Measurements from ENCODE around the gene NEIL1.
"Not testable (repeated sequence)": the region's sequence is repeated elsewhere in the genome, so short reads cannot be mapped to it uniquely, and the experiment has no call there.

The NEIL1 gene

DNA sequence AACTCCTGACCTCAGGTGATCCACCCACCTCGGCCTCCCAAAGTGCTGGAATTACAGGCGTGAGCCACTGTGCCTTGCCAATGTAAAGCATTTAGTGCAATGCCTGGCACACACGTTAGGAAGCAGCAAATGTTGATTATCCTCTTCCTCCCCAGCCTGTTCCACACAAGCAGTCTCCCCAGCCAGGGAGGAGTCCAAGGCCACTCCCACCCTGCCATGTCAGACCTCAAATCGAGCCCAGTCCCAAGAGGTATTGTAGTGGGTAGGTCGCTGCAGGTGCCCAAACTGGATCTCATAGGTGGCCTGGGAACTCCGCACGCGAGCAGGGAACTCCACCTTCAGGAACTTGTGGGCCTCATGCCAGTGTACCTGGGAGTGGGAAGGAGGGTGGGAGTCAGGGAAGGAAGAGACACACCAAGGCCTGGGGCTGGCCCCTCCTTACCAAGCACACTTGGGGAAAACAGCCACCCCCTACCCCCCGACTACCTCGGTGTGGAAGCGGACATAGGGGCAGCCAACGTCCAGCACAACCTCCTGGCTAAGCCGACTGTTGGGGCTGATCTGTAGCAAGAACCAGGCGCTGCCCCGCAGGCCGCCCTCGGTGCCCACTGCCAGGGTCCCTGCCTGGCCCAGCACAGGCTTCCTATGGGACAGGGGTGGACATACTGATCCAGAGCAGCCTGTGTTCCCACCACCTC is 11.3 kb downstream of the NEIL1 start:
- DNase-seq, result no peak

DNA sequence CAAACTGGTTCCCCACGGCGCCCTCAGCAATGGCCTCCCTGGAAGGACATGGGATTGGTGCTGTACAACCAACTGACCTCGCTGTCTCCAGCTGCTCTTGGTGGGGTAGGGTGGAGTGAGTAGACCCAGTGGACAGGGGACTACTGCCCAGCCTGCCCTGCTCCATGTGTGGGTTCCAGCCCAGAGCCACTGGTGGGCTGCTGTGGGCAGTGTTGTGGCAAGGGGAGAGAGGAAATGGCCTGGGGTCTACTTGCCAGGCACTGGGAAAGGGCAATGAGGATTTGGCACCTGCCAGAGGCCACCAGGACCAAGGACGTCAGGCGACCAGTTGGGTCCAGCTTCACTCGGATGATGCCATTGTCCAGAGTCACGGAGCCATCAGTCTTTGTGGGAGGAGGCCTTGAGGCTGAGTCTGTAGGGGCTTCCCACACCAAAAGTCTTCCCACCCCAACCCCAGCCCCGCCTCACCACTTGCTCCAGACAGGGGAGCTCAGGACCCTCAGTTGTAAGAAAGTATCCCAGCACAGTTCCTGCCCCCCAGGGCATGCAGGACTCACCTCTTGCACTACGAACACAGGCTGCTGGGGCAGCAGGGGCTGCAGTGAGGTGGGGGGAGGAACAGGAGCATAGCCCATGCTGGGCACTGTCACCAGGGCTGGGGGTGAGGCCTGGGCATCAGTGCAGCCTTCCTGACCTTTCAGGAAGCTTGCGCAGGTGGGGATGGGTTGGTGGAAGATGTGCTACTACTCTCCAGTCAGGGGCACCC is 12.1 kb downstream of the NEIL1 start:
- no peak for DNase-seq

DNA sequence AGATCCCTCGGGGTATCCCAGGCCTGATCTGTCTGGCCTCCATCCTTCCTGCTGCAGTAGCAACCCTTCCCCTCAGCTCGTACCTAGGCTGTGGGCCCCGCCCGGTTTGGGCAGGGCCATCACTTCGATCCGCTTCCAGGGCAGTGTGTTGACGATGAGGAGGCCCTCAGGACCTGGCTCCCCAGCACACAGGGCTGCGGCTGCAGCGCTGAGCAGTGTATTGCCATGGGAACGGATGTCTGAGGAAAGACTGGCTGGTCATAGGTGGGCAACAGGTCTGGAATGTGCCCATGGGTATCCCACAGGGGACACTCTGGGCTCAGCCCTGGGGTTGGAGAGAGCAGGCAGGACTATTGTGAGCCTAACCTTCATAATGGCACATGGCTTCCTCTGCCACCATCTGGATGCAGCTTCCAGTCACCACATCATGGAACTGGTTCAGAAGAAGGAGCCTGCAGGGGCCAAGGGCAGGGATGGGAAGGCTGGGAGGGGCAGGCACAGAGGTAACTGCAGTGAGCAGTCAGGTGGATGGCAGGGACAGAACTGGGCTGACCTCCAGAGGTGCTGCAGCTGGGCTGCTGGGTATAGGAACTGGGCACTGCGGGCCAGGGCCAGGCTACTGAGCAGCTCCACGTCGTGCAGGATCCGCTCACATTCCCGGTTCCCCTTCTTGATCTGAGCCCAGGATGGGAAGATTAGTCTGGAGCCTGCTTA is 12.9 kb downstream of the NEIL1 start:
- no peak for DNase-seq

DNA sequence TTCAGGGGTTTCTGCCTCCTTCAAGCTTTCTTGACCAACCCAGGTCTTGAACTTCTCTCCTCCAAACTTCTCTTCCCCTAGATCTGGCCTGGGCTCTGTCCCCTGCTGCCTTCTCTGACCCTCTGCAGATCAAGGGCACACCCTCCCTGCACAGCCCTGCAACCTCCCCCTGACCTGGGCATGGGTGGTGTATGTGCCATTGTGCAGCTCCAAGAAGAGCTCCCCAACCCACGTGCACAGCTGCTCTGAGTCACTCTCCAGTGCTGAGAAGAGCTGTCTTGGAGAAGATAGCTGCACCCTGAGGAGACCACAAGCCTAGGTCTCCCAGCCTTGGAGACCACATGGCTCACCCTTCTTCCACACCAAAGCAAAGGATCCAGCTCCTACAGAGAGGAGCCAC is 13.6 kb downstream of the NEIL1 start:
- DNase-seq, result no peak

DNA sequence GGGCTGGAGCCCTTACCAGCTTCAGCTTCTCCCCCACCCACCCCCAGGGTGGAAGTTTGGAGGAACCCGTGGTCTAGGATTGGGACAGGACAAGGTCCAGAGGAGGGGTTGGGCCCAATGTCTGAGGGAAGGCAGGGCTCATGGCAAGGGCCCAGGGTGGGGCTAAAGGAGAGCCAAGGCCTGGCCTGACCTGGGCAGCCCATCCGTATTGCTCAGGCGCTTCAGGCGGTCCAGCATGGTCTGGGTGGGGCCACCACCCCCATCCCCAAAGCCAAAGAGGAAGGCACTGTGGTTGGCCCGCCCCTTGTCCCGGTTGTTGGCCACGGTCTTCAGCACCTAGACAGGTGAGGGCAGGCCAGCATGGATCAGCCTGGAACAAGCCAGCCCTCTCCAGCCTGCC is 14.0 kb downstream of the NEIL1 start:
- DNase-seq, result no peak

DNA sequence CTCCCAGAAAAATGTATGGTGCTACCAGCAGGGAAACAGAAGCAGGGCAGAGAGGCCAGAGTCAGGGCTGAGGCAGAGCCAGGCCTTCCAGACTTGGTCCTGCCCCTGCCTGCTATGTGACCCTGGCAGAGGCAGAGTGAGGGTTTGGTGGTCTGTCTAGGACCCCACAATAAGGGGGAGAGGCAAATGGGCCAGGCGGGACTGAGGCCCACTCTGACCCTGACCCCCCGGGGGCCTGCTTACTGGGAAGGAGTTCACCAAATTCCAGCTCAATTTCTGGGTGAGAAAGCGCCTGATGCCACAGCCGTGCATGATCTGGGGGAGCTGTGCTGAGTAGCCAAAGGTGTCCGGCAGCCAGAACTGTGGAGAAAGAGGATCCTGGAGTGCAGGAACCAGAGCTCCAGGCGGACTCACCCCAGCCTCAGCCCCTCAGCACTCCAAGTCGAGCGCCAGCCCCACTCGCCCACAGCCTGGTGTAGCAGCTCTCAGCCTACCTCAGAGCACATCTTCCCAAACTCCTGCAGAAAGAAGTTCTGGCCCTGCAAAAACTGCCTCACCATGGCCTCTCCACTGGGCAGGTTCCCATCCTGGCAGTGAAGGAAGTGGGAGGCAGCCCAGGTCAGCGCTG is 14.6 kb downstream of the NEIL1 start:
- no peak for DNase-seq

DNA sequence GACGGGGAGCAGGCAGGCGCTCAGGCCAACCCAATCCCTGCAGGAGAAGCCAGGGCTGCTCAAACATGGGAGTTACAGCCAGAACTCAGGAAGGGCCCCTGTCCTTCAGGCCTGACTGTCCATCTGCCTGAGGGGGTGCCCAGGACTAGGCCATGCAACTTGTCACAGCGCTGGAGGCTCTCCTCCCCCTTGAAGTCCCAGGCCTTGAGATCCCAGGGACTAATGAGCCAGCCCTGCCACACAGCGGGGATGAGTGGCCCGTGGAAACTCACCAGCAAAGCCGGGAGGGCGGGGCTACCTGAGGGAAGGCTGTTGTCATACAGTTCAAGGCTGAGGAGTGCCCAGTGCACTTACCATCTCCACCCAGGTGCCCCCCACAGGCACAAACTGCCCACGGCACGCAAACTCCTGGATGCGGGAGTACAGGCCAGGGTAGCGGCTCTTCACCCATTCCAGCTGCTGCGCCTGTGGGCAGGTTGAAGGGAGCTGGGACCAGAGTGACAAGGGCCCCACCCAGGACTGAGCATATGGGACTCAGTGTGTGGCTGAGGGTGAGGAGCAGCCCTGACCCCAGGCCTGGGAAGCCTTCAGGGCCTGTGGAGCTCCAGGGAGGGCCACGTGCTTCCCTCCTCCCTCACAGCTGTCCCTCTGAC is 15.3 kb downstream of the NEIL1 start:
- no peak for DNase-seq

DNA sequence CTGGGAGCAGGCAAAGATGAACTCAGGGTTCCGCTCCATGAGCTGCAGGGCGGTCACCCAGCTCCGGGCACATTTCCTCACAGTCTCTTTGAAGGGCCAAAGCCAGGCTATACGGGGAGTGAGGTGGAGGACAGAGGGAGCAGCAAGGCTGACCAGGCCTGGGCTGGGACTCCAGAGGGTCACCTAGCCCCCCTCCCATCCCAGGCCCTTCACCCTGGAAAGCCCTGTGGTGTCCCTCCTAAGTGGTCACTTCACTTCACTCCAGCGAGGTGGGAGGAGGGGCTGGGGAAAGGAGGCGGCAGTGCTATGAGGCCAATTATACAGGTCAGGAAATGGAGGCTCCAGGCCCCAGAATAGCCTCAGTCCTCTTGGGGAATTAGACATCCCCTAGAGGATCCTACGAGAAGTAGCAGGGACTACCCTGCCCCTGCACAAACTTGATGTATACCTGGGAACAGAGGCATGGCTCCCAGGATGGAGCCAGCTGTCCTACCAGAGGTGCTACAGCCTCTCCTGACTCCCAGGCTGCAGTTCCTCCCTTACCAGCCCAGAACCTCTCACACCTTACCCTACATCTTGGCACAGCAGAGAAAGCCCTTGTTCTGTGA is 15.9 kb downstream of the NEIL1 start:
- no peak for DNase-seq

DNA sequence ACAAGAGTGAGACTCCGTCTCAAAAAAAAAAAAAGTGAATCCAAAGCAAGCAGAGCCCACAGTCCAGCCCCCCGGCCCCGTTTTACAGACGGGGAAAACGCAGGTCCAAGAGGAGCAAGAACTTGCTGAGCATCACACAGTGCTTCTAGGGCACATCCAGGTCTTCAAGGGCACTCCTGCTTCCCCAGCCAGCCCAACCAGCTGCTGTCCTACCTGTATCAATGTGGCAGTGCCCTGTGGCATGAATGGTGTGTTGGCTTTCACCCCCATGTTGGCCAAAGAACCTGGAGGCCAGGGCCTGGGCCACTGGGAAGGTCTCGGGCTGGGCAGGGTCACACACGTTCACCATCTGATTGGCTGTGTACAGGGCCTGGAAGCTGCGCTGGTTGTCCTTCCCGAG is 16.9 kb downstream of the NEIL1 start:
- DNase-seq, result no peak

DNA sequence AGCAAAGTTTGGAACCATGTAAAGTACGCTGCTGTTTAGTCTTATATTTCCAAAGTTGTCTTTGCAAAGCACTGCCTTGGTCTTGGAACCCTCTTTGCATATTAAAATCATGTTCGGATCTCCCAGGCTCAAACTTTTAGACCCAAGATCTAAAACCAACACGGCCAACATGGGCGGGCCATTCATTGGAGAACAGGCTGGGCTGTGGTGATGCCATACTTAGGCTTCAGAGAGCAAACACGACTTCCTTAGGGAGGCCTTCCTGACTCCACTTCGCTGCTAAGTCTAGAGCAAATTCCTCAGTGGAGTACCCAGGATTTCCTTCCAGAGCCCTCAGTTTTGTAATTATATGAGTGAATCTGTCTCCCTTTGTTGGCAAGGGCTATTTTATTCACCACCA is 18.0 kb downstream of the NEIL1 start:
- DNase-seq, result no peak

DNA sequence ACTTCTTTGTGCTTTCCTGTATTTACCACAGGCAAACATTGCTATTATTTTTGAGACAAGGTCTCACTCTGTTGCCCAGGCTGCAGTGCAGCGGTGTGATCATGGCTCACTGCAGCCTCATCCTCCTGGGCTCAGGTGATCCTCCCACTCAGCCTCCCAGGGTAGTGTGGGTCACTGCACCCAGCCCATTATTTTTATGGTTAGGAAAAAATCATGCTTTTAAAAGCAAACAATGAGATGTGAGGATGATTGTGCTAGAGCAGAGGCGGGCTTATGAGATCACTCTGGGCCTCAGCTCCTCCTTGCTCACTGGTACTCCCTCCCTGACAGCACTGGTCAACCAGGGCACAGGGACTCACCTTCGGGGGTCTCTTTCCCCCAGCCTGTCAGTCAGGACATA is 19.3 kb downstream of the NEIL1 start:
- no peak for DNase-seq

DNA sequence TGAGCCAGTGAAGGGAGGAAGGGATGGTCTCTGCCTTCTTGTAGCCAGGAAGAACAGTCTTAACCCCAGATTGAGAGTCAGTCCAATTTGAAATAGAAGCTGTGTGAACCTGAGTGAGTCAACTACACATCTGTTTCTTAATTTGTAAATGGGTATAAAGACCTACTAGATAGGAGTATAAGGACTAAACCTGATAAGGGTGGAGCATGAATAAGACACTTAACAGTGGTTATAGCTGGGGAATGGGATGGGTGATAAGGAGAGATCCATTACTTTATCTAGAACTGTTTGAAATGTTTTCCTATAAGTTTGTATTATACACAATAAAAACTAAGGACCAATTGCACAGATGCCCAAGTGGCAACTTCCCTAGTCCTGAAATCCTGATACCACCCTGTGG is 20.2 kb downstream of the NEIL1 start:
- no peak for DNase-seq

DNA sequence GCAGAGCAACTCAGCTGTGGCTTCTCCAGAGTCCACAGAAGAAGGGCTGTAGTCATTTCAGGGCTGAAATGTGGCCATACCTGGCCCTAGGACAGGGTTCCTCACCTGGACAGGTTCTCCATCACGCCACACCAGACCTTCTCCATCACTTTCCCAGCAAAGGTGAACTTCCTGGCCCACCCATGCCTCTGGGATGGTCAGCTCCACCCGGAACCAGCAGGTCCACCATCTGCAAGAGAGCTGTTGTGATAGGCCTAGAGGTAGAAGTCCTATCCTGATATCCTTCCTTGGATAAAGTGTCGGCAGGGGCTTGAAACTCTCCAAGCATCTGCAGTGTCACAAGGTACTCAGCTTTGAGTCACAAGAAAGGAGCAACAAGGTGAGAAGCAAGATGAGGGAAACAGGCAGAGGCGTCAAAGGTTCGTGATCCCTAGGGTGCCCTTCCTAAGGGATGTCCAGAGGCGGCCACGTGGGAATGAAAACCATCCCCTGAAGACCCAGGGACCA is 20.6 kb downstream of the NEIL1 start:
- DNase-seq, result no peak

DNA sequence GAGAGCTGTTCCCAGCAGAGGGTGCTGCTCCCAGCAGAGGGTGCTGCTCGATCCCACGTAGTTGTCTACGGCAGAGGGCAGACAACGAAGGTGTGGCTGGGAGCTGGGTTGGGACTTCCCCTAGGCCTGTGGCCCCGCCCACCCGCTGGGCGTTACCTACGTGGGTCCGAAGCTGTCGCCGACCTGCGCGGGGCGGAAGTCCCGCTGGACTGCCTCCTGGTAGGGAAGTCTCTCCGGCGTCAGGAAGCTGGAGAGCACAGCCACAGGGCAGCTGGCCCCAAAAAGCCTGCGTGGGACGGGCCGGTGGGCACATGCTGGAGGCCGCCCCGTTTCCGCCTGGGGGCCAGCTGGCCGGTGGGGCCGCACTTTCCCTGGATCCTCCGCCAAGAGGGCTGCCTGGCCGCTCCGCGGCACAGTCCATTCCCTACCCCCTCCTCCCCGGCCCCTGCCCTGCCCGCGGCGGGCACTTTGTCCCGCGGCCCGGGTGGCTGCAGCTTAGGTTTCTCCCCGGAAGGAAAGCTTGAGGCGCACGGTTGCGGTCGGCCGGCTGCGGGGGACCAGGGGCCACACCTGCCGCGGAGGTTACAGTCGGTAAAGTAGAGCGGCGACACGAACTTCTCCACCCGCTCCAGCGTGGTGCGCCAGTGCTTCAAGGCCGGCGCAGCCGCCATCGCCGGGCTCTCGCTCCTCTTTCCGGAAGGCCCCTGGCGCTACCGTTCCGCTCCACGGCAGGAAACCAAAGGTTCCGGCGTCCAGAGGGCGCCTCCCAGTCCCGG is 21.3 kb downstream of the NEIL1 start, which contains the start of gene MAN2C1:
Gene MAN2C1 (minus strand): TSS at position 695 of the 776 bp plus-strand sequence. CDS start 24 bp downstream, at position 671.
- peak; percentile 99 for DNase-seq

DNA sequence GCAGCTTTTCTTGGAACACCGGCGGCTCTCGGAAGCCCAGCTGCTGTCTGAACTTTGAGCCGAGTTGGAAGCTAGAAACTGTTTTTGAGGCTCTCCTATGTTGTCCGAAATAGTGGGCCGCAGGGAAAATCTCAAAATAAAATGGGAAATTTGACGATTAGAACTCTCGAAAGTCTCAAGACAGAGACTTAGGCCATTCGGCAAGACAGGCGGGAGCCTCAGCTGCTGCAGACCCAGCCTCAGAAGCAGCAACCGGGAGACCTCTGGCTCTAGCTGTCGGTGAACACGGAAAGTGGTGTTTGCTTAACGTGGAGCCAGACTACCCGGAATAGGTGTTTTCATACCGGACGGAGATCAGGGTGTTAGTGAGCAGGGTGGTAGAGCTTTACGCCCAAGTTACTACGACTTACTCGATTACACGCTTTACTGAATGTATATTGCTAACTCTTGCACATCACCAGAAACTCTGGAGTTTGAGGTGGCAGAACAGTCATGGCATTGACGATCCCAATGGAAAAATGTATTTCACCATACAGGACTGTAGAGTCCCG is 21.9 kb downstream of the NEIL1 start:
- no peak for DNase-seq

DNA sequence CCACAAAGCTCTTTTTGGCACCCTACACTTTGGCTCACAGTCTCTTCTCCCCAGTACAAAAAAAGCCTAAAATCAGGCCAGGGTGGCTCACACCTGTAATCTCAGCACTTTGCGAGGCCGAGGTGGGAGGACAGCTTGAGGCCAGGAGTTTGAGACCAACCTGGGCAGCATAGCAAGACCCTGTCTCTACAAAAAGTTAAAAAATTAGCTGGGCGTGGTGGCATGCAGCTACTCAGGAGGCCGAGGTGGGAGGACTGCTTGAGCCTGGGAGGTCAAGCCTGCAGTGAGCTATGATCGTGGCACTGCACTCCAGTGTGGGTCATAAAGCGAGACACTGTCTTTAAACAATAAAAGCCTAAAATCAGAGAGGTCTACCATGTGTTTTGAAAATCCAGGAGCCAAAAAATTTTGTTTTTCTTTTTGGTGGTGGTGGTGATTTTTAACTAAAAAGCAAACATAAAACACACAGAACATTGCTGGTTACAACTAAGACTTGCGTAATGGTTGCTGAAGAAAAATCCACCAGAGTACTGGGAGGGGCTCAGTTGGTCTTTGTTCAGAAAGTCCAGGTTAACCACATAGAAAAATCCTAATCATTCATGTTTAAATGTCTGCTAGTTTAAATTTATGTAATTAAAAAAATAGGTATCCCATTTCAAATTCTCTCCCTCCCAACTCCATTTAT is 23.2 kb downstream of the NEIL1 start:
- no peak for DNase-seq

DNA sequence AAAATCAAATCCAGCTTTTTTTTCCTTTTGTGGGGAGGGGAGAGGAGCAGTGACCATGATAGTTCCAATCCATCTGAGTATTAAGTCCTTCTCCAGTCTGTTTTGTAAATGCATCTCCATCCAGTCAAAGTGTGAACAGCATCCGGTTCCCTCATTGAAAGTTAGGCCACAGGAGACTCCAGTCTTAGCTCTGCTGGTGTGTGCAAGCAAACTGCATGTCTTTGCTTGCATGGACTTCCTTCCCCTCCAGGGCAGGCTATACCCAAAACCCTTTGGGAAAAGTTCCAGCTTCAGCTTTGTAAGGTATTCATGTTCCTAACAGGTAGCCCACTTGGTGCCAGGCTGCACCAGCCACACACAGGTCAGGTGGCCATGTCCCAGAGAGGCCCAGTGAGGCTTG is 24.6 kb downstream of the NEIL1 start:
- no peak for DNase-seq

DNA sequence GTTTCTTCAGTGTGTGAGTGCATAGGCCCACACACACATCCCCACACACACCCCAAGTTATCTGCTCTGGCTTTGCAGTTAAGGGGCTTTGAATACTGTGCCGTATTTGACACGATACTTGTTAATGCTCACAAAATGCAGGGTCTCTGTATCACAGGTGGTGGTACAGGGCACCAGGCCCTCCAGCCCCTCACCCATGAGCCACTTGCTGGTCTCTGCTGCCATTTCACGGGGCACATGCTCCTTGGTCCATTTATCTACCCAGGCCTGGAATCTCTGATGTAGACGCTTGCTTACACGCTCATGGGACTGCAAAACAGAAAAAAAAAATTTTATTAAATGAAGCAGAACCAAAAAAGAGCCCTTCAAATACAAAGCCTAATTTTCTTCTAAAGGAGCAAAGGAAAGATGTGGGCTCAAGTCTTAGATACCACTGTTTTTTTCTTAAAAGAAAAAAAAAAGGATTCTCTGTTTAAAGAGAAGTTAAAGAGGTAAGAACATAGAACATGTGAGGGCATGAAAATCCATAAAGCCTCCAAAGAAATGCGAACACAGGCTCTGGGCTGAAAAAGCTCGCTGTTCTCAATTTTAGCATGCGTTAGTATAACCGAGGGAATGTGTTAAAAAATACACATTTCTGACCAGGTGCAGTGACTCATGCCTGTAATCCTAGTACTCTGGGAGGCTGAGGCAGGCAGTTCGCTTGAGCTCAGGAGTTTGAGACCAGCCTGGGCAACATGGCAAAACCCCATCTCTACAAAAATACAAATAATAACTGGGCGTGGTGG is 25.3 kb downstream of the NEIL1 start:
- DNase-seq, result no peak

DNA sequence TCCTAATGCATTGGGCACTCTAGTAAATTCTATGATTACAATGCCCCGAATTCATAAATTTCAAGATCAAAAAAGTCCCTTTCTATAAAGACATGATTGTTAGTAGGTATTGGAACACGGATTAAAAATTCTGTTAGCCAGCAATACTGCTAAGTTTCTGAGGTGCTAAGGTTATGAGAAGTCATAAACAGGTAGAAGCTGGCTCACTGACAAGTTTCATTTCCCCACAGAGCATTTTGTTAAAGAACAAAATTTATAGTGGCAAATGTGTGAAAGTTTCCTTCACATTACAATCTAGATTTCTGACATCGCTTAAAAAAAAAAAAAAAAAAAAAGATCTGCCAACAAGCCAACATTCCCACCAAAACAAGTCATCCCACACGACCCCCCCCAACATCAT is 33.9 kb downstream of the NEIL1 start:
- no peak for DNase-seq

DNA sequence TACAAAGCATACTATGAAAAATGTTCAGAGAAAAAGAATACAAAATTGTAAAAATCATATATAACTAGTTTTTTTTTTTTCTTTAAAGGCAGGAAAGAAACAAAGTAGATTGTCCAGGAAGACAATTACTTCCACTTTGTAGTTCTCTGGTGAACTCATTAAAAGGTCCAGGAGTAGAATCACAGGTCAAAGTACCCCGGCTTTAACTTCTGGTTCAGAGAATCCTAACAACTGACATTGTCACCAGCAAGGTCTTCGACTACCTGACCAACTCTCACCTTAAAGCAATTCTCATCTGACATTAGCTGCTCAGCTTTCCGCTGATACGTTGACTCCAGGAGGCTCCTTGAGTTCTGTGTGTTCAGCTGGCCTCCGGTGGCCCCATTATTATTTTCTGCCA is 37.1 kb downstream of the NEIL1 start:
- not testable (repeated sequence) for DNase-seq

Measured in NCI-H226 (cell line).